Measurements from ENCODE around the gene KRTAP4-4. TPM values are rescaled to one million over a fixed set of nuclear protein-coding genes. Genes with fewer than 3 reads are reported as not detected.
"Not testable (repeated sequence)": the region's sequence is repeated elsewhere in the genome, so short reads cannot be mapped to it uniquely, and the experiment has no call there.

KRTAP4-4 gene
- total RNA-seq, 1 donor from 2014 or later: 2.2 TPM

DNA sequence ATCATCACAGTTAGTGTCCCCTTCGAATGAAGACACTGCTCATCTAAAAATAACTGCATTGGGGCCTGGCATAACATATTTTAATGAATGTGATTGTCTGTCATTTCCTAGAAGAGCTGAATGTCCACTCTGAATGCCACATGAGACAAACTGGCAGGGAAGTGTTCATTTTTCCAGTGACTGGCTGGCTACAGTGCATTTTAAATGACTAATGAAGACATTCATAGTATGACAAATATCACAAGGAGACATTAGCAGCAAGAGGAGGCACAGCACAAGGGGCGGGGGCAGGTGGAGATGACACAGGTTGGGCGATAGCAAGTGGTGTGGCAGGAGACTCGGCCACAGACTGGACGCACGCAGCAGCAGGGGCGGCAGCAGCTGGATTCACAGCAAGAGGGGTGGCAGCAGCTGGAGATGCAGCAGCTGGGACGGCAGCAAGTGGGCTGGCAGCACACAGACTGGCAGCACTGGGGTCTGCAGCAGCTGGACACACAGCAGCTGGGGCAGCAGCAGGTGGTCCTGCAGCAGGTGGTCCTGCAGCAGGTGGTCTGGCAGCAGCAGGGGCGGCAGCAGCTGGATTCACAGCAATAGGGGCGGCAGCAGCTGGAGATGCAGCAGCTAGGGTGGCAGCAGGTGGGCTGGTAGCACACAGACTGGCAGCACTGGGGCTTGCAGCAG lies 11.4 kb downstream of the KRTAP4-4 start:
- not testable (repeated sequence) for DNase-seq

DNA sequence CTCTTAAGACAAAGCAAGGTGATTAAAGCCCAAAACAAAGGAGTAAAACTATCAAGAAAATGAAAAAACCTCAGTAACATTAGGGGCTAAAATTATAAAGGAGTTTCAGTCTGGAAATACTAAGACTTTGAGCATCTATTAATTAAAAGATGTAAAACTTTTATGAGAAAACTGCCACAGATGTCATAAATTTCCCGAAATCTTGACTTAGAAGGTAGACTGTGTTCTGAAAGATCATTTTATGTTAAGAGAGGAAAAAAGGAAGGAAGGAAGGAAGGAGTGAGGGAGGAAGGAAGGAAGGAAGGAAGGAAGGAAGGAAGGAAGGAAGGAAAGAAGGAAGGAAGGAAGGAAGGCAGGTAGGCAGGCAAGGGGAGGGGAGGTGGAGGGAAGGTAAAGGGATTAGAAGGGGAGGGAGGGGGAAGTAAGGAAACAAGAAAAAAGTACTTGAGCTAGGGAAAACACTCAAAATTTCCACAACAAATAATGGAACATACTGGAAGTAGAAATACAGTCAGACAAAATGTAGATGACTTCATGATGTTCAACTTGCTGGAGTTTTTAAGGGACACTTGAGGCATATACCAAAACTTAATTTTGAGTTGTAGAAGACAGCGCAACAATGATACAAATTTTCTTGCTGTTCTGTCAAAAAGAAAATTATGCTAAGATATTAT lies 12.9 kb downstream of the KRTAP4-4 start:
- DNase-seq: no peak

DNA sequence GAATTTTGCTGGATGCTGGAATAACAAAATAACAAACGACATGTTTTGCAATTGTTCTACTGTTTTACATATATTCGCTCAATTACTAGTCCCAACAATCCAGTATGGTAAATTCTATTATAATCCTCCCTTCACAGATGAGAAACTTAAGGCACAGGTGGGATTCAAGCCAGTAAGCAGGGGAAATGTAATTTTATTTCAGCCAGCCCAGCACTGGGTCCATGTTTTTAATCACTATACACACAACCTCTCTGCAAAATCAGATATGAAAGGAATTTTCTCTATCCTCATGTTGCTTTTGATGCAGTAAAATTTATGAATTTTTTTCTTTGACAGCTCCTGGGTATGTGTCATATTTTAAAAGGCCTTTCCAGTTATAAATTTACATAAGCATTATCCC lies 15.3 kb downstream of the KRTAP4-4 start:
- DNase-seq: no peak

GRCh38 chr17:41144846-41145245 lies 15.7 kb downstream of the KRTAP4-4 start:
- DNase-seq: no peak

- DNase-seq: no peak
Measured at GRCh38 chr17:41141361-41141760, 19.2 kb downstream of the KRTAP4-4 start.

GRCh38 chr17:41140360-41141131 lies 20.0 kb downstream of the KRTAP4-4 start, which contains the start of gene KRTAP4-6:
Gene KRTAP4-6 (minus strand): TSS chr17:41140544. CDS start chr17:41140487, 57 bp downstream.
- no peak for DNase-seq

DNA sequence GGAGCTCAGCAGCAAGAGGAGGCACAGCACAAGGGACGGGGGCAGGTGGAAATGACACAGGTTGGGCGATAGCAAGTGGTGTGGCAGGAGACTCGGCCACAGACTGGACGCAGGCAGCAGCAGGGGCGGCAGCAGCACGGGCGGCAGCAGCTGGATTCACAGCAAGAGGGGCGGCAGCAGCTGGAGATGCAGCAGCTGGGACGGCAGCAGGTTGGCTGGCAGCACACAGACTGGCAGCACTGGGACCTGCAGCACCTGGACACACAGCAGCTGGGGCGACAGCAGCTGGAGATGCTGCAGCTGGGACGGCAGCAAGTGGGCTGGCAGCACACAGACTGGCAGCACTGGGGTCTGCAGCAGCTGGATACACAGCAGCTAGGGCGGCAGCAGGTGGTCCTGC lies 20.7 kb downstream of the KRTAP4-4 start:
- not testable (repeated sequence) for DNase-seq

- DNase-seq: no peak
Measured at GRCh38 chr17:41133880-41134735, 26.4 kb downstream of the KRTAP4-4 start.

DNA sequence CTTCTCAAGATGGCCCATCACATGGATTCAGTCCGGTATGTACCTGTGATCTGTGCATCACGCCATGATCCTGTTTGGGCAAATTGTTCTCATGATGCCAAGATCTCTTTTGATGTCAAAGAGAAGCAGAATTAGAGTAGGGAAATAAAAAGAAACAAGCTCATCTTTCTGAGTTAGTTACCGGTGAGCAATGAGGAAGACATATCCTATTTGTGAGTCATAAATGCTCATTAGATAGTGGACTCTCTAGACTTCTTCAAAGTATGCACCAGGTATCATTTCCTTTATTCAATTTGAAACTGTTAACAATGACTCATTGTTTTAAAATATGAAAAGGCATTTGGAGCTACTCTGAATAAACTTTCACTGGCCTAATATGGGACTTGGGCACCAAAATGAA lies 28.6 kb downstream of the KRTAP4-4 start:
- no peak for DNase-seq

DNA sequence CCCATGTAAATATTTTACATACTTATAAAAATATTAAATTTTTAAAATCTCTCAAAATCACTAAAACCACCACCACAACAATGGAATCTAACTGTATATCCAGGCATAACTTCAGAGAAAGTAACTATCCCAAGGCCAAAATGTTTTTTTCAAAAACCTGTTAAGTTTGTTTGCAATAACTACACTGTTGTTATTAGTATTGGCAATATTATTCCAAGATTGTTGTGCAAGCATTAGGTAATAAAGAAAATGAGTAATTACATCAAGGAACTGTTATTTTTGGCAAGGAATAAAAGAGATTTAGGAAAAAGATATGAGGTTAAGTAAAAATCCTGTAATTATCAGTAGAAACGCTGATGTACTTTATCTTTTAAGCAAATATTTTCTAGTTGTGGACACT lies 33.2 kb downstream of the KRTAP4-4 start:
- DNase-seq: no peak

DNA sequence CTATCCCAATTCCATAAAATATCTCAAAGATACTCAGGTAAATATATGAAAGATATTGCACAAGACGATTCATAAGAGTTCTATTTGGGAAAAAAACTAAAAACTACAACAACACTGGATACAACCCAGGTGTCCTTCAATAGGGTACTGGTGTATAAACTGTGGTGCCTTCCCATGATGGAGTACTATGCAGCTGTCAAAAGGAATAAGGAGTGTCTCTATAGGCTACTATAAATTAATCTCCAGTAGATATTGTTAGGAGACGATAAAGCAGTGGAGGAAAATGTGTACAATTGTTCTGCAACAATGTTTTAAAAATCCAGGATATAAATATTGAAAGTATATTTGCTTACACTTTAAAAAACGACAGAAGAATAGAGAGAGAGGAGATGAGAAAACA lies 34.1 kb downstream of the KRTAP4-4 start:
- no peak for DNase-seq

DNA sequence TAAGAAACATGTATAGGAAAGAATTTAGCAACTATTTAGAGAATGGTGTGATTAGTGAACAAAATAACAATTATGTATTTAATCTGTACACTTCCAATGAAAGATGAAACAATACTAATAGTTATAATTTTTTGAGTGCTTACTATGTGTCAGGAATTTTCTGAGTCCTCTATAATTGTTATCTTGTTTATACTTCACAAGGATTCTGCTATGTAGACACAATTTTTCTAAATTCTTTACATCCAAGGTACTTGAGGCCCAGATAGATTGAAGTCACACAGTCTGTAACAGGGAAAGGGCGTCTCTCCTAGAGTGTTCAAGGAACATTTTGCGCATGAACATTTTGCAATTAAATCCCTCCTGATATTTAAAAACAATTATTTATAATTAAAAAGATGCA lies 35.5 kb downstream of the KRTAP4-4 start:
- DNase-seq: no peak

DNA sequence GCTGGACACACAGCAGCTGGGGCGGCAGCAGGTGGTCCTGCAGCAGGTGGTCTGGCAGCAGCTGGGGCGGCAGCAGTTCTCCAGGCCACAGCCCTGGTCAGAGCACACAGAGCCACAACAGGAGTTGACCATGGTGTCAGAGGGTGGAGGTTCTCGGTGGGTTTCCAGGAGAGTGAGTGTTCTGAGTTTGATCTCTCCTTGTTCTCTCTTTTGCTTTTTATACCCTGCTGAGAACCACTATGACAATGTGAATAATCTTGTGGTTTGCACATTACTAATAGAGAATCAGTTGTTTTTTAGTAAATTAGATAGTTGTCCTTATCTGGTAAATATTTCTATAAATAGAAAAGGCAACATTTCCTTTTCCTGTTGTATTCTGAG lies 36.6 kb downstream of the KRTAP4-4 start, which contains the start of gene KRTAP4-12:
Gene KRTAP4-12 (minus strand): TSS at position 192 of the 381 bp plus-strand sequence. CDS start 60 bp downstream, at position 132.
- DNase-seq: not testable (repeated sequence)

DNA sequence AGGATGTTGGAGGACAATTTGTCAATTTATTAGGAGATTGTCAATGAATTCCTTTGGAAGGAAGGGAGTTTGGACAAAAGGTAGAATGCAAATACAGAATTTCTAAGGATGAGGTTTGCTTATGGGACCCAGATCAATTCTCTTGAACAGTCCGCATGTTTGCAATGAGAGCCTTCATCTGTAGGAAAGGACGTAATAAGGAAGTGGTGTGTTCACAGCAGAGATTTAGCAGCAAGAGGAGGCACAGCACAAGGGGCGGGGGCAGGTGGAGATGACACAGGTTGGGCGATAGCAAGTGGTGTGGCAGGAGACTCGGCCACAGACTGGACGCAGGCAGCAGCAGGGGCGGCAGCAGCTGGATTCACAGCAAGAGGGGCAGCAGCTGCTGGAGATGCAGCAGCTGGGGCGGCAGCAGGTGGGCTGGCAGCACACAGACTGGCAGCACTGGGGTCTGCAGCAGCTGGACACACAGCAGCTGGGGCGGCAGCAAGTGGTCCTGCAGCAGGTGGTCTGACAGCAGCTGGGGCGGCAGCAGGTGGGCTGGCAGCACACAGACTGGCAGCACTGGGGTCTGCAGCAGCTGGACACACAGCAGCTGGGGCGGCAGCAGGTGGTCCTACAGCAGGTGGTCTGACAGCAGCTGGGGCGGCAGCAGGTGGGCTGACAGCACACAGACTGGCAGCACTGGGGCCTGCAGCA lies 37.1 kb downstream of the KRTAP4-4 start:
- not testable (repeated sequence) for DNase-seq

DNA sequence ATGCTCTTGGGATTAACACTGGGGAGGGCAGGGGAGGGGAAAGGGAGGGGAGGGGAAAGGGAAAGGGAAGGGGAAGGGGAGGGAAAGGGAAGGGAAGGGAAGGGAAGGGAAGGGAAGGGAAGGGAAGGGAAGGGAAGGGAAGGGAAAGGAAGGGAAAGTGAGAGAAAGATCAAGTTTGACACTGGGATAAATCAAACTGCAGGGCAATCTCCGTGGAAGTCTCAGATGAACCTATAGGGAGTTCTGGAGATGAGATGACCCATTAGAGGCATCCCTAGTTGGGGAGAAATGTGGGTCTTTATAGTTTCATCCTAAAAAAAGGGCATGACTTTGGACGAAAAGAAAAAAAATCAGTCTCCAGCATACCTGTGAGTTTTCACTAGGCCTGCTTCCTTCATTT lies 38.8 kb downstream of the KRTAP4-4 start:
- DNase-seq: no peak

DNA sequence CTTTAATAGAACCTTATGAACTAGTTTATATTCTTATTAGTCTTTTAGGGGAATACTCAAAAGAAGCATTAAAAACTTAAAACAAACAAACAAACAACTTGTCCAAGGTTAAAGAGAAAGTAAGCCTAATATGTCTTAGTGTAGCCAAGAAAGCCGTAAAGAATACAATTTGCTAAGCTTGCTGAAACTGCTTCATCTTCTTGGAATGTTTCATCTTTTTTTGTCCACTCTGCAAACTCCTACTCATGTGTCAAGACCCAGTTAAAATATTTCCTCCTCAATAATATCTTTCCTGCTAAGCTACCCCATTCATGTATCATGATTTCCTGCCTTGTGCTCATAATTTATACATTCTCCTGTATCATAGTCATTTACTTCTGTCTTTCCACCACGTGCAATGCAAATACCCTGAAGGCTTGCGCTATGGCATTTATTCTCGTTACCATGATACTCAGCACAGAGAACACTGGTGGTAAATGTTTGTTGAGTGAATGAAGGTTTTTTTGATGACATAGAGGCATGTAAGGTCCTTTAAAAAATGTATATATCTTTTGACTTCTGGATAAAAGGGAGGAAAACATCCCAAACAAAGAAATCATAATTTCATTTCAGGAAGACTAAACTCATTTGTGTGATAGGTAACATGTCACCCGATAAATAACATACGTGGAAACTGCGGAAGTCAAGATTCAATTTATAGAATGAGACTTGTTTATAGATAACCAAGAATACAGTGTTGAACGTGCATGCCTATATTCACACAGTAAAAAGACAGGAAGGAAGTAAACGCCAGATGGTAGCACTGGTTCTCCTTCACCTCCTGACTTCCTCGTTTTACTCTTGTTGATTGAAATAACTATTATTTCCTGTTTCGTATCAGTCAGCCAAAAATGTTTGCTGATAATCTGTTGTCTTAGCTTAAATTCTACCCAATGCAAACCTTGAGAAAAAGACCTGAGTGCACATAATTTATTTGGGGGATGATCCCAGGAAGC lies 40.6 kb downstream of the KRTAP4-4 start:
- DNase-seq: not testable (repeated sequence)

DNA sequence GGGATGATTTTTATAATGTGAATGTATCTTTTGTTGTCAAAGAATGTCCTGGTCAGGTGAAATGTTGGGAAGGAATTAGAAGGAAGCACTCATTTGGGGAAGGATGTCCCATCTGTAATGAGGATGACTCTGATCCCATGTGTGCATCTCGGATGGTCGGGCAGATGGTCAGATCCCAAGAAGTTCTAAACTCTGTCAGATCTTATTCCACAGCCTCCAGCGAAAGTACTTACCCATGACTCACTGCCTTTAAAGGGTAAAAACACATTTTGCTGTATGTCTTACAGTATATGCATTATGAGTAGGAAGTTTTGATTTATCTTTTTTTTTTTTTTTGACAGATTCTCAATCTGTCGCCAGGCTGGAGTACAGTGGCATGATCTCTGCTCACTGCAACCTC lies 41.8 kb downstream of the KRTAP4-4 start:
- DNase-seq: no peak

DNA sequence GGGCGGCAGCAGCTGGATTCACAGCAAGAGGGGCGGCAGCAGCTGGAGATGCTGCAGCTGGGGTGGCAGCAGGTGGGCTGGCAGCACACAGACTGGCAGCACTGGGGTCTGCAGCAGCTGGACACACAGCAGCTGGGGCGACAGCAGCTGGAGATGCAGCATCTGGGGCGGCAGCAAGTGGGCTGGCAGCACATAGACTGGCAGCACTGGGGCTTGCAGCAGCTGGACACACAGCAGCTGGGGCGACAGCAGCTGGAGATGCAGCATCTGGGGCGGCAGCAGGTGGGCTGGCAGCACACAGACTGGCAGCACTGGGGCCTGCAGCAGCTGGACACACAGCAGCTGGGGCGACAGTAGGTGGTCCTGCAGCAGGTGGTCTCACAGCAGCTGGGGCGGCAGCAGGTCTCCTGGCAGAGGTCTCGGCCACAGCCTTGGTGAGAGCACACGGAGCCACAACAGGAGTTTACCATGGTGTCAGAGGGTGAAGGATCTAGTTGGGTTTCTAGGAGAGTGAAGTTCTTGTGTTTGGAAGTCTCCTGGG lies 42.6 kb downstream of the KRTAP4-4 start, which contains the start of gene KRTAP4-11:
Gene KRTAP4-11 (minus strand): TSS at position 528 of the 541 bp plus-strand sequence. CDS start 58 bp downstream, at position 470.
- not testable (repeated sequence) for DNase-seq

- no peak for DNase-seq
Measured at GRCh38 chr17:41116297-41116696, 44.3 kb downstream of the KRTAP4-4 start.
